GM21825 (cell line): Measurements from ENCODE around the gene PIAS2.
"Not testable (repeated sequence)": the region's sequence is repeated elsewhere in the genome, so short reads cannot be mapped to it uniquely, and the experiment has no call there.

Source experiments
- ATAC-seq: cut with Tn5 transposase; IDR thresholded peaks from one replicate; pipeline ENCODE4 v1.9.1; 2021; ENCODE audit warnings: mild to moderate bottlenecking, moderate library complexity; ENCODE audit not compliant: unreplicated experiment

PIAS2 gene

DNA sequence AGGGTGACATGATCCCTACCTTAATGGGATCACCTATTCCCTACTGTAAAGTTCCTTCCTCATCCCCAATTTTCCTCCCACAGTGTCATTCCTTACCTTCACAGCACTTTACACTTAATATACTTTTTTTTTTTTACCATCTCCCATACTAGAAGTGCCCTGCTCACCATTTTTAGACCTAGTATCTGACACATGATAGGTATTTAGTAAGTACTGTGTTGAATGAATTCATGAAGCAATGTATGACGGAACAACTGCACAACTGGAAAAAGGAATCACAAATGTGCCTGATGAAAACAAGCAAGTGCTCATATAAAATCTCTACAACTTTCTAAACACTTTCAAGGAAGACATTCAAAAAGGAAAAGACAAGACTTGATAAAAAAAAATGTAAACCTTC, 83.4 kb downstream of the PIAS2 start:
- no peak for ATAC-seq

DNA sequence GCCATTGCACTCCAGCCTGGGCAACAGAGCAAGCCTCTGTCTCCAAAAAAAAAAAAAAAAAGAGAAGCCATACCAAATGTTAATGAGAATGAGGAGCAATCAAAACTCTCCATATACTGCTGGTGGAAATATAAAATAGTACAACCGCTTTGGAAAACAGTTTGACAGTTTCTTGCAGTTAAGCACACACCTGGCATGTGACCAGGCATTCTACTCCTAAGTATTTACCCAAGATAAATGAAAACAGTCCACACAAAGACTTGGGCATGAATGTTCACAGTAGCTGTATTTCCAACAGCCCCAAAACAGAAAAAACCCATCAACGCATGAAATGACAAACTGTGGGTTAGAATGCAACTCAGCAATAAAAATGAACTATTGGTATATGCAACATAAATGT, 84.5 kb downstream of the PIAS2 start:
- ATAC-seq = no peak

DNA sequence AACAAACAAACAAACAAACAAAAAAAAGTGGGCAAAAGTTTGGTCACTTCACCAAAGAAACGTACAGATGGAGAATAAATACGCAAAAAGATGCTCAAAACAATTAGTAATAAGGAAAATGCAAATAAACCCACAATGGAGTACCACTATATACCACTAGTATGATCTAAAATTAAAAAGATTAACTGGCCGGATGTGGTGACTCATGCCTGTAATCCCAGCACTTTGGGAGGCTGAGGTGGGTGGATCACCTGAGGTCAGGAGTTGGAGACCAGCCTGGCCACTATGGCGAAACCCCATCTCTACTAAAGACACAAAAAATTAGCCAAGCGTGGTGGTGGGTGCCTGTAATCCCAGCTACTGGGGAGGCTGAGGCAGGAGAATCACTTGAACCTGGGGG, 84.9 kb downstream of the PIAS2 start:
- not testable (repeated sequence) for ATAC-seq

DNA sequence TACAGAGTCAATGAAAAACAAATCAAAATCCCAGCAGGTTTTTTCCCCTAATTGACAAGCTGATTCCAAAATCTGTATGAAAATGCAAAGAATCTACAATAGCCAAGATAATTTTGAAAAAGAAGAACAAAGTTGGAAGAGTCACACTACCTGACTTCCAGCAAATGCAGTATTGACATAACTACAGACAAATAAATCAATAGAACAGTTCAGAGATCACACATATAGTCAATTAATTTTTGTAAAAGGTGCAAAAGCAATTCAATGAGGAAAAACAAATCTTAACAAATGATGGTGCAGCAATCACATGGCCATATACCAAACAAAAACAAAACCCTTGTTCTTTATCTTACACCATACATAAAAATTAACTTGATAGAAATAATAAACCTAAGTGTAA, 85.9 kb downstream of the PIAS2 start:
- ATAC-seq = no peak

DNA sequence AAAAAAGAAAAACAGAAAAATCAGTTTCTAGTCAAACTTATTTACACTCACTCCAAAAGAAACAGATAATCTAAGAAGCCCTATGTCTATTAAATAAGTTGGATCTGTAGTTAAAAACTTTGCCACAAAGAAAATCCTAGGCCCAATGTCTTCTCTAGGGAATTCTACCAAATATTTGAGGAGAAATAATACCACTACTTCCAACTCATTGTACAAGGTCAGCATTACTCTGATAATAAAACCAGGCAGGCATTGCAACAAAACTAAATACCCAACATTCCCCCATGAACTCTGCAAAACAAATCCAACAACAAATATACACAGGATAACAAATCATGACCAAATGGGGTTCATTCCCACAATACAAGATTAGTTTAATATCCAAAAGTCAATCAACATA, 86.7 kb downstream of the PIAS2 start:
- ATAC-seq = no peak

DNA sequence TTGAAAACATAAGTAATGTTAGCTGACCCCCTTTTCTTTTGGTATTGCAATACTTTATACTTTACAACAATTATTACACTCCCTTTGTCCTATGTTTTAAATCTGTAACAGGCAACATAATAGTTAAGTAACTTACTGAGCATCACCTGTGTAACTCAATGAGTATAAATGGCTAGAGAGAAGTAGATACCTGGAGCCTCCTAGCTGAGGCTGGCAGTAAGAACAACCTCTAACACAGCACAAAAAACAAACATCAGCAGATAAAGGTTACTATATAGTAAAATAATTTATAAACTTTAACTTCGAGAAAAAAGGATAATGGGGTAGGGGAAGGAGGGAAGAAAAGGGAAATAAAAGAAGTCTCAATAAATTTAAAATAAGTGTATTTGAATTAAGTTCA, 87.4 kb downstream of the PIAS2 start:
- no peak for ATAC-seq

DNA sequence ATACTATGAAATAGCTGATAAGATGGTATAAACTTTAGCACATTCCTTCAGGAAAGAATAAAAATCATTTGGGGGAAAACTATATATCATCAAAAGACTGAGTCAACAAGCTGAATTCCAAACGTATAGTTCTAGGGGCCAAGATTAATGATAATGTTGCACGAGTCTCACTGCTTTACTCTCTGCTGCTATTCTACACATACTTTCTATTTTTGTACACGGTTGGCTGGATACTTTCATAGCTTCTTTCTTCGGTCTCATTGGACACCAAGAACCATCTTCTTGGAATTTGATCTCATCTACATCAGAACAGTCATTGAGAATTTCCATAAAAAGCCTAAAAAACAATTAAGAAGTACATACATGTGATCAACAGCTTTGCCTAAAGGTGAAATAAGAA, 87.8 kb downstream of the PIAS2 start:
- no peak for ATAC-seq

DNA sequence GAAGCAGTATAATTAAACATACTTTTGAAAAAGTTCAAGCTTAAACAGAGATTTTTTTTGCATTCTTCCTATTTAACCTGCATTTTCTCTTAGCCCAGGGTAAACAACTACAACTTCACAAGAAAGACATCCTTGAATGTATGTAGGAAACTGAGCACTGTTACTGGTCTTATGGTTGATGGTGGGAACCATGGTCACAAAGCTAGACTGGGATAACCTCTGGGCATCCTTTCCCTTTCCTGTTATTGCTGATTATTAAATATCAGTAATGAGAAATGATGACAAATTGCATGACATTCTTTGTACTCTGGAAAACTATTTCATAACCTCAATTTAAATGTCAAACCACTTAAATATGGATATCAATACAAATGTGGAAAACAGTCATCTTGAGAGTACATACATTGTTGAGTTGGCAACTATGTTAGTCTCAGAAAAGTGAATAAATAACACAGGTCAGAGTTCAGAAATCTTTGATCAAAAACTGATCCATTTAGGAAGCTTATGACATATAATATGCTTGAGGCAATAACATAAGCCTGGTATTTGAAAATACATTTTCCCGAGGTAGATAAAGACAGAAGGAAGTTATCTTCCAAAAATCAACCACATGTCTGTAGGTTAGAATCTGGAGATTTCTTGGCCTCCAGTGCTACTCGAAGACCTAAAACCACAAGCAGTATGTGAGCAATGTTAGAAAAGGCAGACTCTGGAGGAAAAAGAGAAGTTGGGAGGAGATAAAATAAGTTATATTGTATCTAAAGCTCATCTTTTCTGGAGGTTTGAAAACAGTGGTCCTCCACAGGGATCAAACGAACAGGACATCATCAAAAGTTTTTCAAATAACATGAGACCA, 95.2 kb downstream of the PIAS2 start:
- ATAC-seq = no peak

DNA sequence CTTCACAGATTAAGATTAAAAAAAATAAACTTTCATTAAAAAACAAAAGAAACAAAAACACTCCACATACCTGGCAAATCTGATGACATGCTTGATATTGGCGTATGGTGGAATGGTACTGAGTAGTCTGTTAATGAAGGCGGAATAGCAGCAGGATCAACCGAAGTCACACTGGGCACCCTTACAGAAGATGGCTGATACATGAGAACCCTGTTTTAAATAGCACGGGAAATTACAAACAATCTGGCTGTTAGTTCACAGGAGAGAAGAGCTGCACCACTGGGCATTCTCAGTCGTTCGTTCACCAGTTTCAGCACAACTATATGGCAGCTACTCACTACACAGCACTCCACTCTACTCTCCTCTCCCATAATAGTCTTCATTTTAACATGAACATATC, 96.4 kb downstream of the PIAS2 start:
- ATAC-seq = no peak

DNA sequence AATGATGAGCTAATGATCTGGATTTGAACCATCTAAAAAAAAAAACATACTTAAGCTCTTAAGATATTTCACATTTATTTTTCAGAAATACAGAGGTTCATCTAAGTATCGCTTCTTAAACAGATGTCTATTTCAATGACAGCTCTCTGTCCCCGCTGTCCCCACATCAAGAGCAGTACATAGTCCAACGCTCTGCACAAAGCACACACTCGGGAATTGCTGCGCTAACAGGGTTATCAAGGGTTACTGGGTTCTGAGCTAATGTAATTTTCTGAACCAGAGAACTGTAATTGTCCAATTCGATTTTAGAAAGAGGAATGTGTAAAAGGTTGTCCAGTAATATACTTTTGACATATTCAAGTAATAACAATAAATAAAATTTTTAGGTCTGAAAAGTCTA, 101.6 kb downstream of the PIAS2 start:
- ATAC-seq = no peak

DNA sequence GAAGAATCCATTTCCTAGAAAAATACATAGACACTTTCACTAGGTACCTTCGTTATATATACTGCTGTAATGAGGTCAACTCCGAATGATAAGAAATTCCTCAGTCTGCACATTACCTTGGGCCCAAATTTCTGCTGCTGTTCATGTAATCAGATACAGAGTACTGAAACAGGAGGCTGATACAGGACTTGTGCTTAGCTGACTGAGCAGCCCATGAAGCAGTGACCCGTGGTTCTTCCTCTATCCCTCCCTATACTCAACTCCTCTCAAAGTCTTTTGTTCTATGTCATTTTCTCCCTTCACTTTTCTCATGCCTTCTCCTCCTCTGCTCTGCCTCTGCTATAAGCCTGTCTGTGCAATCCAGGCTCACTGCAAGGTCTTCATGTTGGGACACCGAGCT, 102.9 kb downstream of the PIAS2 start:
- no peak for ATAC-seq

DNA sequence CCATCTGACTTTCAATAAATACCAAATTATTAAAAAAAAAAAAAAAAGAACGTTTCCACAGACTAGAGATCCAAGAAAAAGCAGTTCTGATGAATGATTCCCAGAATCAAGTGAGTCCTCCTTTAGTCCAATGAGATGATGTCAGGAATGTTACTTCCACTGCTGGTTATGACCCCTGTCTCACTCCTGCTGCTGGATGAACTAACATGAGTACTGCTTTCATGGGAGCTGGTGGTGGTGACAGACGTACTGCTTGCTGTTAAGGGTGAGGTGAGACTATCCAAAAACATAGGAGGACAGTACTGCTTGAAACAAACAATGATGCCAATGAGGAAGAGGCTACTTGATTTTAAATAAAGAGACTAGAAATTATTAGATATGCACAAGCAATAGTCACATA, 105.0 kb downstream of the PIAS2 start:
- ATAC-seq = no peak

DNA sequence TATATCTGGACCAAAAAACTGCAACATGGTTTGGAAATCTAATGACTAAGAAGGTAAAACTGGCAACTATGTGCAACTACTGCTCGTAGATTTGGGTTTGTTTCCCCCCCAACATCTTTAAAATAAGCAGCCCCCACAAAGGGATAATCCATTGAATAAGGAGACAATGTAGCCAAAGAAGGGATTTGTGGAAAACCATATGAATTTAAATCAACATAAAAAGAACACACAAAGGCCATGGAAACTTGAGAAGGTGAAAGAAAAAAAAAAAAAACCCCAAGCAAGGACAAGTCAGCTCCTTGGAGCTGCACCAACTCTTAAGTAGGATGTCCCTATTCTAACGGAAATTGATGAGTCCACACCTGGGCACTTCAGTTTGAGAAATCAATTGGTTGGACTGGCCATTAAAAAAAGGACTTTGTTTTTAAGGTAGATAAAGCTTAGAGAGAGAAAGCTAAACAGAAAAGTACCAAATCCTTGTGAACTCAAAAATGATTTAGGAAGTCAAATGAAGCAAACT, 106.8 kb downstream of the PIAS2 start:
- no peak for ATAC-seq

DNA sequence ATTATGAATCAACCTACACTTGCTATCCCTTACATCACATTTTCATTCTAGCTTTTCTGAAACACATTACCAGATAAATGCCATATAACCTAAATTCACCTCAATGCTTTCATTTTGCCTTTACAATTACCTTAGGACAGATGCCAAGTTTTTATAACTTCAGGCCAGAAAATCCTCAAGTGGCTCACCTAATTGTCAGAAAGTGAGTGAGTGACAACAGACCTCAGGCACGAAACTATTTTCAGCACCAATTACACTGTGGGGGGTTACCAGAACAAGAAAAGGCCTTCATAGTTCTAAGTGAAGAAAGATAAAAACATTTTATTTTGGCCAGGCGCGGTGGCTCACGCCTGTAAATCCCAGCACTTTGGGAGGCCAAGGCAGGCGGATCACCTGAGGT, 108.2 kb downstream of the PIAS2 start:
- no peak for ATAC-seq

DNA sequence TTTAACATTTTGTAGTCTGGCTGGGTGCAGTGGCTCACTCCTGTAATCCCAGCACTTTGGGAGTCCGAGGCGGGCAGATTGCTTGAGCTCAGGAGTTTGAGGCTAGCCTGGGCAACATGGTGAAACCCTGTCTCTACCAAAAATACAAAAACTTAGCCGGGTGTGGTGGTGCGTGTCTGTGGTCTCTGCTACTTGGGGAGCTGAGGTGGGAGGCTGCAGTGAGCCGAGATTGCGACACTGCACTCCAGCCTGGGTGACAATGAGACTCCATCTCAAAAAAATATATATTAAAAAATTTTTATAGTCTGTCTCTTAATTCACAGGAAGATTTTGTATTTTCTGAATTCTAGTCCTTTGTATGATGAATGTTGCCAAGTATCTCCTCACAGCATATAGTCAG, 121.4 kb downstream of the PIAS2 start:
- not testable (repeated sequence) for ATAC-seq

DNA sequence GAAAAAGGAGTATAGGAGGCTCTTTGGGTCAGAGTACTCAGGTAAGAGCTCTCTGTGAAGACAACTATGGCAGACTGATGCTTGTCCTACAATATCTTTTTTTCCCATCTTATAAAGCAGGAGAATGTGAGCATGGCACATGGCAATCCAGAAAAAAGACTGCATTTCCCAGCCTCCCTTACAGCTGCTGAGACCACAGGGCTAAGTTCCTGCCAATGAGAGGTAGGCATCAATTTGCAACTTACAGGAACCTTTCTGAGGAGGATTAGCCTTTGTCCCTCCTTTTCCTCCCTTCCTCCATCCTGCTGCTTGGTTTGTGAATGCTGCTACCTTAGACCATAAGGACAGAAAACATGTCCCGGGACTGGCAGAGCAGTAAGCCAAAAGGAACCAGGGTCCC, 122.7 kb downstream of the PIAS2 start:
- ATAC-seq = no peak

DNA sequence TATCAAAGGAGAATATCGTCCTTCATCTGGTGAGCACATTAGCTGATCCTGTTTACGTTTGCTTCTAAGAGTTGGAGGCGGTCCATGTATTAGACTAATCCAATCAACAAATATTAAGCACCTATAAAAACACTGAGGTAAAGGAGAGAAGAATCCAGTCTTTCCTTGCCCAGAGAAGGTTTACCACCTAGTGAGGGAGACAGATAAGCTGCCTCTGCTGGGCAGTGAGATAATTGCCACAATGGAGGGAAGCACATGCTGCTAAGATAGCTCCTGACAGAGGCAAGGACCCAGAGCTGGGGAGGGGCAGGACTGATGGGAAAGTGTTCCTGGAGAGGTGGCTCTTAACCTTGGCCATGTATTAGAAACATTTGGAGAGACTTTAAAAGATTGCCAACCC, 123.7 kb downstream of the PIAS2 start:
- ATAC-seq = no peak

DNA sequence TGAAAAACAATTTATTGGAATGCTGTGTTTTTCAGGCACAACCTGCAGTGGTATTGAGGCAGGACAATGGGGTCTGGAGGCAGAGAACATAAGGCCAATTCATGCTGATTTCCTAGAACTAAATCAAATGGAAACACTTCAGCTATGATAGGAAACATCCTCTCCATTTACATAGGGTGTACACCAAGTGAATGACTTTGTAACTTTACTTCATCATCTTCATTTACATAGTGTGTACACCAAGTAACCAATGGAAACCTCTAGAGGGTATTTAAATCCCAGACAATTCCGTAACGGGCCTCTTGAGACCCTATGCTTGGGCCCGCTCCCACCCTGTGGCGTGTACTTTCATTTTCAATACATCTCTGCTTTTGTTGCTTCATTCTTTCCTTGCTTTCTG, 128.2 kb downstream of the PIAS2 start:
- no peak for ATAC-seq

DNA sequence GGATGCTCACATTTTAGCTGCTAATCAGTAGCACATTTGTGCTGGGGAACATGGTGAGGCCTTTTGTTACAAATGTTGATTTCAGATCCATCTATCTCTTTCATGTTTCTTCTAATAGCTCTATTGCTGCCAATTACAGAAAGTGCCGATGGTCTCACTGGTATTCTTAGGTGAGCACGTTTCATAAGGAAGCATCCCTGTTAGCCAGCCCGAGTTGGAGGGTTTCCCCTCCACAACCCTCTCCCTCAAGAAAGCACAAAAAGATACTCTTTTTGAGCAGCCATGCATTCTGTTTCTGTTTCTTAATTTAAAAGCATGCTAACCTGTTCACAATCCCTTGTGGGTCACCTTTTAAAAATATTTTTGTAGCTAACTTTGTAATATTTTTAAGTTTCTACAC, 129.6 kb downstream of the PIAS2 start:
- ATAC-seq = no peak

DNA sequence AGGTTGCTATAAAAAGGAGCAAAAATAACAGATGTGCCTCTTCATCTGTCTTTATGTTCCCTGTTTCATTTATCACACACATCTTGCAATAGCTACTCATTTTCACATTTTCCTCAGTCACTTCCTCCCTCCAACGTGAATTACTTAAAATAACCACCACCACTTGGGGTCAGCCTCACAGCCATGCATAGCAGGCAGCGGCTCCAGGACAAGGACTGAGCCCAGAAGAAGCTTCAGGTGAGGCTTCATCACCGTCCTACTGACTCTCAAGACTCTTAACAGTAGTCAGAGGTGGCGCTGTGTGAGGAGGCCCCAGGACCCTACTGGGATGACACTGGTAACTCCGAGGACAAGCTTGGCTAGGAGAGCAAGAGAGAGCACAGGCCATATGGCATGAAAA, 144.9 kb downstream of the PIAS2 start:
- no peak for ATAC-seq

DNA sequence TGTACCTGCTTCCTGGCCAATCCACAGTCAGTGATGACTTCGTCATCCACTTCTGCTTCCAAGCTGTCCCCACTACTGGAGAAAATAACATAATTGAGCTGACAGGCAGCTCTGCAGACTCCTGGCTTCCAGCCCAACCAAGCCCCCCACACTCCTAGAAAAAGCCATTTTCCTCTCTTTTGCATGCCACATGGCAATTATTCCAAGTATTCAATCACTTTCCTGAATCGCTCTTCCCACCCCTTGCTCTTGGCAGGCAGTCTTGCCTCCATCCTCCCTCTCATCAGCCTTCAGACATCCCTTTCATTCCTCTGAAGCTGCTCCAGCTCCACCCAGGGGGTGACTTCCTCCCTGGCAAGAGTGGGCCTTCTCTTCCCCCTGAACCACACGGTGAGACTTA, 146.2 kb downstream of the PIAS2 start:
- ATAC-seq = no peak

DNA sequence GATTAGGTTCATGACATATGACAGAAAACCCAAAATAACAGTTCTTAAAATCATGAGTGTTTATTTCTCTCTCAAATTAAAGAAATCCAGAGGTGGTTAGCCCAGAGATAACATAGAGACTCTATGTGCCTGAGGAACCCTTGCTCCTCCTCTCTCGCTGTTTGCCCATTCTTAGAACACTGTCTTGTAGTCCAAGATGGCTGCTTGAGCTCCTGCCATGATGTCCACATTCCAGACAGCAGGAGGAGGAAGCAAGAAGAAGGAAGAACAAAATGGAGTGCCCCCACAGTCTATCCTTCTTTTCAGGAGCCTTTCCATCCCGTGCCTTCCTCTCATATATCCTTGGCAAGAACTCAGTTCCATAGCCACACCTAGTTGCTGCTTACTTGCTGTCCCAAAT, 146.6 kb downstream of the PIAS2 start:
- no peak for ATAC-seq
